SK-N-SH (cell line): ENCODE results near the gene NBEA. TPM values are rescaled to one million over a fixed set of nuclear protein-coding genes. Genes with fewer than 3 reads are reported as not detected.
A peak's percentile ranks its signal among the peaks of the same experiment; 100 is the strongest.

ENCODE experiments used
- CTCF ChIA-PET: fragments of 300-600, 350-600 bp; formaldehyde crosslinking; extraction: SDS; loops from one replicate; lab custom pipeline; 2021; lab: Yijun Ruan, JAX
- POLR2A ChIA-PET: fragments of 350-600 bp; sonication (Branson Sonifier 250); formaldehyde crosslinking; extraction: SDS; loops from one replicate; lab custom pipeline; 2020; ENCODE audit warnings: antibody characterized with exemption, inconsistent platforms; lab: Yijun Ruan, JAX
- DNase-seq: peaks from one replicate; pipeline ENCODE4 v3.0.0; 2012
- H2AFZ ChIP-seq: fragments of 200-600 bp; sonication (generic); 2 replicates; pipeline ENCODE4 v1.8.1; 2016; ENCODE audit warnings: antibody characterized with exemption, mild to moderate bottlenecking, low read depth
- H3F3A ChIP-seq: fragments of 200-600 bp; sonication (generic); replicated peaks from 2 replicates; pipeline ENCODE3; 2016; ENCODE audit warnings: antibody characterized with exemption, mild to moderate bottlenecking; ENCODE audit not compliant: insufficient read depth
- H3K27ac ChIP-seq, 2 experiments: fragments of 200-500 bp in 1 of 2; fragments of 200-600 bp in 1 of 2; sonication (Bioruptor generic) in 1 of 2; sonication (generic), shearing (Covaris generic) in 1 of 2; 2 replicates each; pipeline versions ENCODE4 v1.5.1 to v1.6.1; 2014 to 2016; ENCODE audit warnings: low read depth in 2 of 2, inconsistent platforms in 1 of 2, low read length in 1 of 2, mild to moderate bottlenecking in 1 of 2, mixed read lengths in 1 of 2
- H3K27me3 ChIP-seq: fragments of 200-600 bp; sonication (generic), shearing (Covaris generic); 2 replicates; pipeline ENCODE4 v1.6.1; 2016; ENCODE audit warnings: mixed run types; ENCODE audit not compliant: insufficient read depth
- H3K36me3 ChIP-seq, 2 experiments: fragments of 200-500 bp in 1 of 2; fragments of 200-600 bp in 1 of 2; sonication (Bioruptor generic) in 1 of 2; sonication (generic) in 1 of 2; replicated peaks in 1 of 2; 2 replicates each; pipeline versions ENCODE3 to v1.5.1; 2014 to 2016; ENCODE audit warnings: low read length in 1 of 2, mild to moderate bottlenecking in 1 of 2; ENCODE audit not compliant: insufficient read depth in 2 of 2, control insufficient read depth in 1 of 2
- H3K4me1 ChIP-seq, 2 experiments: fragments of 200-500 bp in 1 of 2; fragments of 200-600 bp in 1 of 2; sonication (Bioruptor generic) in 1 of 2; sonication (generic), shearing (Covaris generic) in 1 of 2; 2 replicates each; pipeline versions ENCODE4 v1.5.1 to v1.6.1; 2014 to 2016; ENCODE audit warnings: low read depth in 1 of 2, low read length in 1 of 2, mixed run types in 1 of 2; ENCODE audit not compliant: insufficient read depth in 2 of 2, control insufficient read depth in 1 of 2
- H3K4me2 ChIP-seq: fragments of 200-600 bp; sonication (generic), shearing (Covaris generic); 2 replicates; pipeline ENCODE4 v1.6.1; 2017; ENCODE audit warnings: mixed run types
- H3K4me3 ChIP-seq, 2 experiments: fragments of 200-500 bp in 1 of 2; fragments of 200-600 bp in 1 of 2; sonication (Bioruptor generic) in 1 of 2; sonication (generic), shearing (Covaris generic) in 1 of 2; 2 replicates each; pipeline versions ENCODE4 v1.5.1 to v1.8.1; 2014 to 2016; ENCODE audit warnings: low read depth in 2 of 2, inconsistent platforms in 1 of 2, low read length in 1 of 2, mild to moderate bottlenecking in 1 of 2, mixed read lengths in 1 of 2, moderate library complexity in 1 of 2
- H3K79me2 ChIP-seq: fragments of 200-600 bp; sonication (generic); 2 replicates; pipeline ENCODE4 v1.8.1; 2017; ENCODE audit warnings: mild to moderate bottlenecking; ENCODE audit not compliant: insufficient read depth
- H3K9ac ChIP-seq: fragments of 200-600 bp; sonication (generic); 2 replicates; pipeline ENCODE4 v1.6.1; 2017; ENCODE audit warnings: mixed run types
- H3K9me2 ChIP-seq: fragments of 200-600 bp; sonication (generic); 2 replicates; pipeline ENCODE4 v1.6.1; 2017; ENCODE audit warnings: mixed run types
- H3K9me3 ChIP-seq: fragments of 200-600 bp; sonication (generic); 2 replicates; pipeline ENCODE4 v1.6.1; 2017; ENCODE audit warnings: mixed run types, mild to moderate bottlenecking, moderate library complexity
- H4K20me1 ChIP-seq: fragments of 200-600 bp; sonication (generic); 2 replicates; pipeline ENCODE4 v1.6.1; 2017; ENCODE audit warnings: mild to moderate bottlenecking, mixed run types; ENCODE audit not compliant: insufficient read depth
- CHD2 ChIP-seq: fragments of 150-350 bp; IDR thresholded peaks from 2 replicates; pipeline ENCODE4 v1.6.1; 2018; ENCODE audit warnings: low read length; ENCODE audit not compliant: partially characterized antibody
- GABPA ChIP-seq: IDR thresholded peaks from 2 replicates; pipeline ENCODE4 v1.4.0; 2012; ENCODE audit warnings: low read depth, mild to moderate bottlenecking
- GATA2 ChIP-seq: sonication (generic); formaldehyde crosslinking; IDR thresholded peaks from 2 replicates; pipeline ENCODE4 v1.5.0; 2020; ENCODE audit warnings: mild to moderate bottlenecking, missing genetic modification reagents
- JUND ChIP-seq: IDR thresholded peaks from 2 replicates; pipeline ENCODE4 v1.4.0; 2012
- MXI1 ChIP-seq: IDR thresholded peaks from 2 replicates; pipeline ENCODE4 v1.6.1; 2012; ENCODE audit warnings: mild to moderate bottlenecking, low read depth, low read length, improper control_type of control experiment
- NFIC ChIP-seq: IDR thresholded peaks from 2 replicates; pipeline ENCODE4 v1.4.0; 2012; ENCODE audit warnings: borderline replicate concordance
- NRF1 ChIP-seq: IDR thresholded peaks from 2 replicates; pipeline ENCODE4 v1.6.1; 2012; ENCODE audit warnings: low read depth, mild to moderate bottlenecking, low read length
- RFX5 ChIP-seq: IDR thresholded peaks from 2 replicates; pipeline ENCODE4 v1.6.1; 2012; ENCODE audit warnings: mild to moderate bottlenecking, improper control_type of control experiment, low read length
- whole genome bisulfite sequencing: methylation state at CpG from one replicate; pipeline ENCODE4 v1.1.6; 2017; ENCODE audit warnings: low lambda C conversion rate; 5-methylcytosine and 5-hydroxymethylcytosine counted together
- polyA plus RNA-seq, 3 experiments: library from polyadenylated mRNA; depleted of rRNA; stranded (reverse); fragments of >200 nt; gene quantifications; 2 replicates each; pipeline ENCODE4 v1.2.3, GENCODE V29; 2012
- TF ChIP-seq, protein P1 (sequence below): IDR thresholded peaks from 2 replicates; pipeline ENCODE4 v1.6.1; 2012; ENCODE audit warnings: mild to moderate bottlenecking, low read depth, low read length, moderate library complexity
- TF ChIP-seq, protein P2 (sequence below): IDR thresholded peaks from 2 replicates; pipeline ENCODE4 v1.4.0; 2012; ENCODE audit warnings: low read depth, borderline replicate concordance

Gene NBEA
- polyA plus RNA-seq, 1 of the 3 experiments (the other 2 are of a cell fraction) = 12.3 TPM

DNA sequence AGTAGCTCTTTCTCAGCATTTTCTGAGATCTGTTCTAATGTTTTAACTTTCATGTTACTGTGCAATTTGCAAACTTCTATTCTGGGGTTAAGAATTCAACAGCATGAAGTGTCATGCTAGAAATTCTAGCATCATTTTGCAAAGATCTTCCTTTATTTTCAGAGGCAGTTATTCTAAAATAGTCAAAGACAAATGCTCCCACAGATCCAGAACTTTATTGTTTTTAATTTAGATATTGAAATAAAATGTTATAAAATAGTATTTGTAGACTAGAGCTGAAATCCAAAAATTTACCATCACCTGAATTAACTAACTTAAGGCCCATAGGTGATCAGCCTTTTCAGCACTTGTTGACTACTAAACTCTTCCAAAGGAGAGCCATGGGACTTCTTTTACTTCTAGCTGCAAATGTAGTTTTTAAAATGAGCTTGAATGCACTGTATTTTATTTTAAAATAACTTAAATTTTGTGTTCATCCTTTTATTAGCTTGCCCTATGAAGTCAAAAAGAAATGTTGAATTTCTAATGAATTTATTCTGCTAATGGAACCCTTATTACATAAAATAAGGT, 531.2 kb downstream of the NBEA start:
- Histone ChIP-seq H3F3A (peaks cover 50% of the 10 kb centered on the region), H3K4me2 (peak overlapping the region; percentile 82), H3K36me3 (peaks cover 25 to 28% of the 10 kb centered on the region in 2 experiments), H3K9ac (peak overlapping the region; percentile 89), H4K20me1 (no peaks in the 10 kb centered on the region; the same call in 1 of the 2 replicates), H3K9me3 (no peaks in the 10 kb centered on the region; the same call in 1 of the 2 replicates), H2AFZ (no peak overlapping the region), H3K79me2 (peaks cover 98% of the 10 kb centered on the region), H3K27me3 (no peaks in the 10 kb centered on the region), H3K9me2 (no peaks in the 10 kb centered on the region), H3K27ac (peak overlapping the region; percentile 93 to 99), H3K4me3 (peak overlapping the region; percentile 64 to 82), H3K4me1 (peaks cover 0 to 6% of the 10 kb centered on the region in 2 experiments)
- no peak for DNase-seq
- ChIA-PET POLR2A (interaction anchor here (0.6 to 1.4 kb wide), 3 partner anchors 79 to 337 kb away, joined by 3 to 5 read pairs (median 3); no protein-coding TSS in a partner anchor), CTCF (interaction anchor here (0.8 to 2.8 kb wide), 5 partner anchors 8 to 316 kb away, joined by 3 to 9 read pairs (median 3); no protein-coding TSS in a partner anchor)
- TF ChIP-seq JUND (peak; percentile 4; the same call in 1 of the 2 replicates), GABPA (no peak), NFIC (no peak)
- TF ChIP-seq, protein P1, sequence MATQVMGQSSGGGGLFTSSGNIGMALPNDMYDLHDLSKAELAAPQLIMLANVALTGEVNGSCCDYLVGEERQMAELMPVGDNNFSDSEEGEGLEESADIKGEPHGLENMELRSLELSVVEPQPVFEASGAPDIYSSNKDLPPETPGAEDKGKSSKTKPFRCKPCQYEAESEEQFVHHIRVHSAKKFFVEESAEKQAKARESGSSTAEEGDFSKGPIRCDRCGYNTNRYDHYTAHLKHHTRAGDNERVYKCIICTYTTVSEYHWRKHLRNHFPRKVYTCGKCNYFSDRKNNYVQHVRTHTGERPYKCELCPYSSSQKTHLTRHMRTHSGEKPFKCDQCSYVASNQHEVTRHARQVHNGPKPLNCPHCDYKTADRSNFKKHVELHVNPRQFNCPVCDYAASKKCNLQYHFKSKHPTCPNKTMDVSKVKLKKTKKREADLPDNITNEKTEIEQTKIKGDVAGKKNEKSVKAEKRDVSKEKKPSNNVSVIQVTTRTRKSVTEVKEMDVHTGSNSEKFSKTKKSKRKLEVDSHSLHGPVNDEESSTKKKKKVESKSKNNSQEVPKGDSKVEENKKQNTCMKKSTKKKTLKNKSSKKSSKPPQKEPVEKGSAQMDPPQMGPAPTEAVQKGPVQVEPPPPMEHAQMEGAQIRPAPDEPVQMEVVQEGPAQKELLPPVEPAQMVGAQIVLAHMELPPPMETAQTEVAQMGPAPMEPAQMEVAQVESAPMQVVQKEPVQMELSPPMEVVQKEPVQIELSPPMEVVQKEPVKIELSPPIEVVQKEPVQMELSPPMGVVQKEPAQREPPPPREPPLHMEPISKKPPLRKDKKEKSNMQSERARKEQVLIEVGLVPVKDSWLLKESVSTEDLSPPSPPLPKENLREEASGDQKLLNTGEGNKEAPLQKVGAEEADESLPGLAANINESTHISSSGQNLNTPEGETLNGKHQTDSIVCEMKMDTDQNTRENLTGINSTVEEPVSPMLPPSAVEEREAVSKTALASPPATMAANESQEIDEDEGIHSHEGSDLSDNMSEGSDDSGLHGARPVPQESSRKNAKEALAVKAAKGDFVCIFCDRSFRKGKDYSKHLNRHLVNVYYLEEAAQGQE = no peak
- TF ChIP-seq, all 33 proteins: peak for 1

DNA sequence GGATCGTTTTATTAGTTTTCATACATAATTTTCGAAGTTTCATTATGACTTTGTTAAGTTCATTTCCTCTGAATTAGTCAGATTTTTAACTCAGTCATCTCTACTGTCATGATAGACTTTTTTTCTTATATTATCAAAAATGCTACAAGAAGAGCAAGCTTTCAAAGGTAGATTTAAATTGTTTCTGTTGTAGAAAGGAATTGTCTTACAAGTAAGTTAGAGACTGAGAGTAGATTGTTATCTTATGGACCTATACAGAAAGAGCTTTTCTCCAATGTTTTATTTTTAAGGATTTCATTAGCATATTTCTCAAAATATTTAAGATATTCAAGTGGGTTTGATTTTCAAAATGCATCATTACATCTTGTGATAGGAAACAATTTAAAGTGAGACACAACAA, 531.7 kb downstream of the NBEA start:
- Histone ChIP-seq H3F3A (peaks cover 45% of the 10 kb centered on the region), H2AFZ (no peak overlapping the region), H3K27ac (peak overlapping the region; percentile 93 to 99), H3K79me2 (peaks cover 98% of the 10 kb centered on the region), H3K4me2 (peak overlapping the region; percentile 82), H3K9me3 (no peaks in the 10 kb centered on the region; the same call in 1 of the 2 replicates), H3K9me2 (no peaks in the 10 kb centered on the region), H4K20me1 (no peaks in the 10 kb centered on the region; the same call in 1 of the 2 replicates), H3K27me3 (no peaks in the 10 kb centered on the region), H3K9ac (peak overlapping the region; percentile 89), H3K4me1 (peaks cover 0 to under 1% of the 10 kb centered on the region in 2 experiments; a peak in 3 of 4 replicates), H3K4me3 (peak overlapping the region; percentile 64 to 82), H3K36me3 (peaks cover 25 to 28% of the 10 kb centered on the region in 2 experiments)
- 5% methylated on average over 2 of the region's 2 CpGs for WGBS
- ChIA-PET POLR2A (interaction anchor here (0.6 to 1.4 kb wide), 3 partner anchors 79 to 336 kb away, joined by 3 to 5 read pairs (median 3); no protein-coding TSS in a partner anchor), CTCF (interaction anchor here (0.8 to 2.8 kb wide), 4 partner anchors 125 to 316 kb away, joined by 3 to 9 read pairs (median 4); no protein-coding TSS in a partner anchor)
- DNase-seq = no peak
- no peak for TF ChIP-seq NRF1
- TF ChIP-seq RFX5 = no peak
- no peak for TF ChIP-seq CHD2
- TF ChIP-seq, protein P1 = no peak
- TF ChIP-seq GATA2 (CRISPR knock-in tag) = no peak
- TF ChIP-seq, protein P2, sequence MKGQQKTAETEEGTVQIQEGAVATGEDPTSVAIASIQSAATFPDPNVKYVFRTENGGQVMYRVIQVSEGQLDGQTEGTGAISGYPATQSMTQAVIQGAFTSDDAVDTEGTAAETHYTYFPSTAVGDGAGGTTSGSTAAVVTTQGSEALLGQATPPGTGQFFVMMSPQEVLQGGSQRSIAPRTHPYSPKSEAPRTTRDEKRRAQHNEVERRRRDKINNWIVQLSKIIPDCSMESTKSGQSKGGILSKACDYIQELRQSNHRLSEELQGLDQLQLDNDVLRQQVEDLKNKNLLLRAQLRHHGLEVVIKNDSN = no peak
- TF ChIP-seq JUND = no peak
- no peak for TF ChIP-seq MXI1
